AG04450 (cell line): ENCODE results near the gene RNF169. TPM values are rescaled to one million over a fixed set of nuclear protein-coding genes. Genes with fewer than 3 reads are reported as not detected.

Experiments
- CTCF ChIA-PET: fragments of 300-600, 350-600 bp; formaldehyde crosslinking; extraction: SDS; loops from one replicate; lab custom pipeline; 2022; ENCODE audit warnings: antibody characterized with exemption, inconsistent platforms; lab: Charles Lee
- POLR2A ChIA-PET: fragments of 350-600 bp; formaldehyde crosslinking; extraction: SDS; loops from one replicate; lab custom pipeline; 2021; ENCODE audit warnings: antibody characterized with exemption, inconsistent platforms; lab: Yijun Ruan, JAX
- DNase-seq: peaks from one replicate; pipeline ENCODE4 v3.0.0-alpha.2; 2011; ENCODE audit warnings: low read depth, low spot score
- H3K27ac ChIP-seq: one replicate; pipeline ENCODE4 v1.5.1; 2012; ENCODE audit warnings: low read depth, low read length, control low read depth
- H3K27me3 ChIP-seq: one replicate; pipeline ENCODE4 v1.6.0; 2012; ENCODE audit warnings: low read length; ENCODE audit not compliant: control insufficient read depth, insufficient read depth
- H3K4me3 ChIP-seq: 2 replicates; pipeline ENCODE4 v1.5.1; 2011; ENCODE audit warnings: mild to moderate bottlenecking, low read depth, low read length, control low read depth
- H3K9me3 ChIP-seq: 2 replicates; pipeline ENCODE4 v1.5.1; 2012; ENCODE audit warnings: low read length; ENCODE audit not compliant: control insufficient read depth, insufficient read depth
- CTCF ChIP-seq: IDR thresholded peaks from 2 replicates; pipeline ENCODE4 v1.5.1; 2011; ENCODE audit warnings: low read depth, low read length, control low read depth, inconsistent platforms
- polyA plus RNA-seq: library from polyadenylated mRNA; depleted of rRNA; stranded (reverse); fragments of >200 nt; gene quantifications from 2 replicates; pipeline ENCODE4 v1.2.3, GENCODE V29; 2011

RNF169 gene
- polyA plus RNA-seq, 1 experiment: 12.3 TPM

DNA sequence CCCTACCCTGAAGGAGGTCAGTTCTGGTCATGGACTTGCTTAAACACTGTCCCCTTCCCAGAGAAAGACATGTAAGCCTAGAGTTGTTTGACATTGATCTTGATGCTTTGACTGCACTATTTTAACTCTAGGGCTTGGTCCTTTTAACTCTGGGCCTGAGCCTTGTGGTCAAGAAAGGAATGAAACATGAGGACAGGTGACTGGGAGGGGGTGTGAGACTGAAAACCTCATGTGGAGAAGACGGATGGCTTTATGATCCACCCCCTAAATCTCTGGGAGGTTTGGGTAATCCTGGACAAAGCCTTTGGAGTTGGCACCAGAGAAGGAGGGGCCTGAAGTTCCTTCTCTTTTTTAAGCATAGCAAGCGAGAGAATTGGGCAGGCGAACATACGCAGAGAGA, 35.0 kb upstream of the RNF169 start:
- H3K9me3 ChIP-seq: no peaks in the 10 kb centered on the region
- ChIA-PET POLR2A (no interaction called here), CTCF (interaction anchor here (4.2 kb wide), 1 partner anchor 12 kb away, joined by 26 read pairs; no protein-coding TSS in a partner anchor)
- no peak overlapping the region for H3K27ac ChIP-seq
- no peak for TF ChIP-seq CTCF
- DNase-seq: no peak
- no peaks in the 10 kb centered on the region for H3K27me3 ChIP-seq
- no peak overlapping the region for H3K4me3 ChIP-seq

- no peak for TF ChIP-seq CTCF
- no peak overlapping the region for H3K27ac ChIP-seq
- DNase-seq: no peak
- ChIA-PET CTCF (interaction anchor here (4.2 kb wide), 1 partner anchor 13 kb away, joined by 26 read pairs; no protein-coding TSS in a partner anchor), POLR2A (no interaction called here)
- H3K9me3 ChIP-seq: no peaks in the 10 kb centered on the region
- no peak overlapping the region for H3K4me3 ChIP-seq
- no peaks in the 10 kb centered on the region for H3K27me3 ChIP-seq
Measured at GRCh38 chr11:74714904-74715303, 33.7 kb upstream of the RNF169 start.

DNA sequence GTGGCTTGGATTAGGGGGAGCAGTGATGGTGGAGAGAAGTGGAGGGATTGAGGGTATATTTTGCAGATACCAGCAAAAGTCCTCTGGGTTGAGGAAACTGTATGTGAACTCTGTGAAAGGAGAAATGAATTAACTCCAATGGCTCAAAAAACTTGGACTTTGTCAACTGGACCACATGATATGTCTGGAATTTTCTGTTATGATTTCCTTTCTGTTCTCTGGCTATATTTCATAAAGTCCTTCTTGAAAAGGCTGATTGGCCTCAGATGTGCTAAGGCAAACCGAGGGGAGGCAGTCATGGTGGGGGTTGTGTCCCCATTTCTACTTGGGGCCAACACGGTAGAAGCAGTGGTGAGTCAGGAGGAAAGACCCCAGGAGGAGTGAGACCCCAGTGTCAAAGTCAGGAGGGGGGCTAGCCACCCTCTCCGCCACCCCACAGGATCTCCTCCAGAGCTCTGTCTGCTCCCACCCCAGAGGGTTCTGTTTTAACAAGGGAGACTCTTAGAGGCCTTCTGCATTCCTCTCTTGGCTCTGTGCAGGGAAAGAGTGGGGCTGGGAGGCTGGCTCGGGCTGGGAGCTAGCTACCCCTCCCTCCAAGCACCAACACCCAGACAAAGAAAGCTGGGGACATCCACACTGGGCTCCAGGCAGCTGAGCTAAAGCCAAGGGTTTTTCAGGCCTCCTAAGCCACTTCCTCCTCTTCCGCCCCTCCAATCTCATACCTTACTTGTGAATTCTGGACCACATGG, 31.3 kb upstream of the RNF169 start:
- POLR2A ChIA-PET: interaction anchor here (0.5 kb wide), 1 partner anchor 76 kb away, joined by 3 read pairs; no protein-coding TSS in a partner anchor
- Histone ChIP-seq H3K9me3 (no peaks in the 10 kb centered on the region), H3K4me3 (no peak overlapping the region), H3K27me3 (no peaks in the 10 kb centered on the region), H3K27ac (no peak overlapping the region)
- no peak for DNase-seq
- CTCF ChIA-PET: interaction anchor here (0.7 to 7.0 kb wide), 3 partner anchors 8 to 21 kb away, joined by 3 to 77 read pairs (median 6); no protein-coding TSS in a partner anchor
- no peak for TF ChIP-seq CTCF

DNA sequence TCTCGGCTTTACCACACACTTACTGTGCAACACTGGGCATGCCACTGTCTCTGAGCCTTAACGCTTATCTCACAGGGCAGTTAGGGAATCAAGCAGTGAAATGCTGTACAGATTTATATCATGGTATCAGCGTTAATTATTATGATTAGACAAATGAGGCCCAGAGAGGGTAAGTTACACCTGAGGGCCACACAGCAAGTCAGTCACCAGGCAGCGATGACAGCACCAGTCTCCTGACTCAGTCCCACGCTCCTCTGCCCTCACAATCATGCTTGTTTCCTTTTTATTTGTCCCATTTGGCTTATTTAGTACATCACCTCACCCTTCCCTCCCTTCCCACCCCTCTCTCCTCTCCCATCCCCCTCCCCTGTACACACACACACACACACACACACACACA, 29.6 kb upstream of the RNF169 start:
- Histone ChIP-seq H3K9me3 (no peaks in the 10 kb centered on the region), H3K4me3 (no peak overlapping the region), H3K27me3 (no peaks in the 10 kb centered on the region), H3K27ac (no peak overlapping the region)
- DNase-seq: no peak
- ChIA-PET POLR2A (no interaction called here), CTCF (interaction anchor here (7.0 kb wide), 1 partner anchor 17 kb away, joined by 77 read pairs; no protein-coding TSS in a partner anchor)
- TF ChIP-seq CTCF: no peak
